CD8-positive, alpha-beta memory T cell (primary cell): ENCODE measurements around the gene WHRN. TPM values are rescaled to one million over a fixed set of nuclear protein-coding genes. Genes with fewer than 3 reads are reported as not detected.

Experiments
- CTCF ChIA-PET: fragments of 350-600 bp; sonication (Branson Sonifier 250); formaldehyde crosslinking; loops from one replicate; lab custom pipeline; 2021; ENCODE audit warnings: antibody characterized with exemption; lab: Charles Lee
- POLR2A ChIA-PET: fragments of 350-600 bp; sonication (Branson Sonifier 250); formaldehyde crosslinking; loops from one replicate; lab custom pipeline; 2021; ENCODE audit warnings: antibody characterized with exemption; lab: Charles Lee
- DNase-seq, 5 donors: peaks; one replicate each; pipeline versions ENCODE4 v3.0.0 to v3.0.0-alpha.2; 2020 to 2022; ENCODE audit warnings: mixed read lengths in 1 of 5
- H3K27ac ChIP-seq: one replicate; pipeline ENCODE4 v1.7.0; 2013; ENCODE audit warnings: low read depth, mild to moderate bottlenecking, low read length, moderate library complexity
- H3K27me3 ChIP-seq: 2 replicates; pipeline ENCODE4 v1.7.0; 2013; ENCODE audit warnings: low read length, mild to moderate bottlenecking; ENCODE audit not compliant: insufficient read depth, poor library complexity, severe bottlenecking
- H3K36me3 ChIP-seq: 2 replicates; pipeline ENCODE4 v1.7.0; 2013; ENCODE audit warnings: mild to moderate bottlenecking, low read length, moderate library complexity; ENCODE audit not compliant: insufficient read depth
- H3K4me1 ChIP-seq: 2 replicates; pipeline ENCODE4 v1.7.0; 2013; ENCODE audit warnings: mild to moderate bottlenecking, low read length, moderate library complexity; ENCODE audit not compliant: insufficient read depth
- H3K4me3 ChIP-seq: 2 replicates; pipeline ENCODE4 v1.7.0; 2013; ENCODE audit warnings: mild to moderate bottlenecking, low read length
- H3K9me3 ChIP-seq: 2 replicates; pipeline ENCODE4 v1.7.0; 2013; ENCODE audit warnings: mild to moderate bottlenecking, low read length
- H3K27ac Mint-ChIP-seq, 8 donors: one replicate each; pipeline ENCODE4 v1.8.0; 2020 to 2021; ENCODE audit warnings: mixed read lengths in 8 of 8, mild to moderate bottlenecking in 6 of 8, inconsistent platforms in 3 of 8, moderate library complexity in 3 of 8
- H3K27me3 Mint-ChIP-seq, 2 donors: one replicate each; pipeline ENCODE4 v1.8.0; 2020 to 2021; ENCODE audit warnings: mixed read lengths in 2 of 2, mild to moderate bottlenecking in 1 of 2, moderate library complexity in 1 of 2
- H3K36me3 Mint-ChIP-seq, 3 donors: one replicate each; pipeline ENCODE4 v1.8.0; 2020 to 2021; ENCODE audit warnings: mixed read lengths in 3 of 3, inconsistent platforms in 1 of 3, mild to moderate bottlenecking in 1 of 3
- H3K4me1 Mint-ChIP-seq, 3 donors: one replicate each; pipeline ENCODE4 v1.8.0; 2020 to 2021; ENCODE audit warnings: mixed read lengths in 3 of 3, inconsistent platforms in 1 of 3, mild to moderate bottlenecking in 1 of 3
- H3K4me3 Mint-ChIP-seq, 7 donors: one replicate each; pipeline ENCODE4 v1.8.0; 2020 to 2021; ENCODE audit warnings: mixed read lengths in 7 of 7, mild to moderate bottlenecking in 6 of 7, moderate library complexity in 4 of 7, inconsistent platforms in 2 of 7
- H3K9me3 Mint-ChIP-seq, 5 donors: one replicate each; pipeline ENCODE4 v1.8.0; 2020 to 2022; ENCODE audit warnings: mixed read lengths in 5 of 5, mild to moderate bottlenecking in 3 of 5, moderate library complexity in 2 of 5, inconsistent platforms in 1 of 5
- polyA plus RNA-seq: library from polyadenylated mRNA; unstranded; fragments of 300-500 nt; fragmentation: Illumina TruSeq; gene quantifications from one replicate; pipeline ENCODE4 v1.2.3, GENCODE V29; 2021
- total RNA-seq, 2 experiments: library from RNA; stranded (reverse); gene quantifications; one replicate each; pipeline ENCODE4 v1.2.3, GENCODE V29; 2021

Gene WHRN
- total and polyA plus RNA-seq, 3 experiments from 2014 or later, result 5.5 to 9.0 (median 8.6) TPM

DNA sequence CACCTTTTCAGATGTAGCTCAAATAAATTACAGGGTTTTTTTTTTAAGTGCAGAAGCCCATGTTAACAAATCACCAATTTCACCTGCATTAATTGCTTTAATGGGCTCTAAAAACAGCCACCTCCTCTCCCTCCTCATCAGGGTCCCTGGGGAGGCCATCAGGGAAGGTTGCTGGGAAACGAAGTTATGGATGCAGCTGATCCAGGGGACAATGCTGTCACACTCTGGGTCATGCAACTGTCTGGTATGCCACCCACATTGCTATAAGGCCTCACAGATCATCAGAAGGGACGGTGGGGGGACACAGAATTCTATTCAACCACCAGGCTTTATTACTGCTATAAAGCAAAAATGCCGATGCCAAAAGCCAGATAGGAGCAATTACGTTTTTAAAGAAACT, 9.3 kb downstream of the WHRN start:
- H3K4me3 ChIP-seq, result no peak overlapping the region
- no peak overlapping the region for H3K4me3 Mint-ChIP-seq
- no peaks in the 10 kb centered on the region for H3K9me3 ChIP-seq
- ChIA-PET POLR2A (interaction anchor here (0.6 kb wide), 1 partner anchor 15 kb away, joined by 3 read pairs; no protein-coding TSS in a partner anchor), CTCF (interaction anchor here (1.4 to 3.0 kb wide), 3 partner anchors 8 to 158 kb away, joined by 4 to 10 read pairs (median 7); no protein-coding TSS in a partner anchor)
- peaks cover 21% of the 10 kb centered on the region for H3K4me1 ChIP-seq
- no peaks in the 10 kb centered on the region for H3K27me3 ChIP-seq
- H3K4me1 Mint-ChIP-seq, result peaks cover 41 to 58% (median 48%) of the 10 kb centered on the region in 3 donors
- H3K27ac ChIP-seq, result no peak overlapping the region
- H3K27me3 Mint-ChIP-seq, result peaks cover 0 to 6% of the 10 kb centered on the region in 2 donors
- no peaks in the 10 kb centered on the region for H3K9me3 Mint-ChIP-seq
- peak overlapping the region in 1 of 8 donors; percentile 70 for H3K27ac Mint-ChIP-seq
- H3K36me3 ChIP-seq, result no peaks in the 10 kb centered on the region
- peaks cover 2 to 5% (median 4%) of the 10 kb centered on the region in 3 donors for H3K36me3 Mint-ChIP-seq
- DNase-seq, result no peak

DNA sequence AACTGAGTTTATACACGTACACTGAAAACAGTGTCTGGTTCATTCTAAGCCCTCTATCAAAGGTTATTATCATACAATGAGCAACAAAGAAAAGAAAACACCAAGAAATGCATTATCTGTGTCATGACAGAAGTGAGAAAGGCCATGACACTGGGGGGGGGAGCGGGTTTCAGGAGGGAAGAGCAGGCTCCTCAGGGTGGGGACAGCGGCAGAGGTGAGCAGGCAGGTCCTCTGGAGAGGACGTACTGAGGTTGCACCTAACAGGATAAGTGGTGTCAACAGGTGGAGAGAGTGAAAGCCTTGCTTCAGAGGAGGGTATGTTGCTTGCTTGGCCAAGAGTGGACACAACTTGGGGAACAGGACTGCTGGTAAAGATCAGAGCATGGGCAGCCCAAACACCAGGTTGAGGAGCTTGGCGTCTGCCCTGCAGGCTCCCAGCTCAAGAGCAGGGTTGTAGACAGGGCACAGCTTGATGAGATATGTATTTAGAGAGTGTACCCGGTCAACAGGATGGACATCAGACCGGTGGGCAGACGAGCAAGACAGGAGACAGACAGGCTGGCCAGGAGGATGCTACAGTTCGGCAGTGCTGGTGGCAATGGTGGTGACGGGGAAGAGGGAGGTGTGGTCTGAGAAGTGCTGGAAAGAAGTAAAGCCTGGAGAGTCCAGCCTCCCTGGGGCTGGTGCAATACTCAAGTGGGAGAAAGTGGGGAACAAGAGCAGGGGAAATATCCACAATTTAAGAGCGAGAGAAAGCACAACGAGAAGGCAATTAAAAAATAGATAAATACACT, 10.3 kb downstream of the WHRN start:
- Mint-ChIP-seq H3K4me3 (peak overlapping the region in 1 of 7 donors; percentile 0), H3K27ac (peak overlapping the region in 5 of 8 donors; percentile 7 to 53 (median 18)), H3K27me3 (peaks cover 0 to 6% of the 10 kb centered on the region in 2 donors), H3K36me3 (peaks cover 2 to 5% (median 4%) of the 10 kb centered on the region in 3 donors), H3K9me3 (no peaks in the 10 kb centered on the region), H3K4me1 (peaks cover 41 to 48% (median 41%) of the 10 kb centered on the region in 3 donors)
- Histone ChIP-seq H3K27me3 (no peaks in the 10 kb centered on the region), H3K4me1 (peaks cover 21% of the 10 kb centered on the region), H3K4me3 (no peak overlapping the region), H3K27ac (no peak overlapping the region), H3K36me3 (no peaks in the 10 kb centered on the region), H3K9me3 (no peaks in the 10 kb centered on the region)
- DNase-seq, result no peak
- ChIA-PET CTCF (interaction anchor here (1.4 to 3.0 kb wide), 2 partner anchors 9 to 159 kb away, joined by 4 to 10 read pairs; no protein-coding TSS in a partner anchor), POLR2A (interaction anchor here (0.6 to 1.3 kb wide), 2 partner anchors 10 to 16 kb away, joined by 3 read pairs; partner anchors contain the start of gene WHRN)

DNA sequence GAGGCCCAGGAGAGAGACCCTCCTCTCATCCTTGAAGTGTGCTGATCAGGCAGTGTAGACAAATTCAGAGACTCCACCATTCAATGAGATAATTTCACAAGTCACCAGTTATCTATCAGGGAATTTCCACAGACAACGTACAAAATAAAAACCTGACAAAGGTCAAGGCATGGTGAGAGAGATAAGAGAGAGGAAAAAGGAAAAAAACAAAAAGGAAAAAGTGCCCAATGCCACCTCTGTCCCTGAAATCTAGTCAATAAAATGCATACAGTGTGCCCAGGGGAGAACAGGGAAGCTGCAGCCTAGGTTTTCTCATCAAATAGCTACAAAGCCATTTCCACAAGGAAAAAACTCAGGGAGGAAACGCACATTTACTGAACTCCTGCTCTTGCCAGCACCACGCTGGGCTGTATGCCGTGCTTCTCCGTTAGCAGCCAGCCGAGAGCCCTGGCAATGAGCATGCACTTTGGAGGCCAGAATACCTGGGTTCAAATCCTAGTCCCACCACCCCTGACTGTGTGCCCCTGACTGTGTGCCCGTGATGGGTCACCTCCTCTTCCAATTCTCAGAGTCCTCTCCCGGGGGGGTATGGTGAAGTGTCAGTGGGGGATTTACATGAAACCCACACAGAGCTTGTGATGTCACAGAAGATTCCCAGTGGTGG, 11.6 kb downstream of the WHRN start:
- Mint-ChIP-seq H3K27ac (peak overlapping the region in 3 of 8 donors; percentile 6 to 21 (median 9)), H3K36me3 (peaks cover 2 to 5% (median 4%) of the 10 kb centered on the region in 3 donors), H3K4me3 (no peak overlapping the region), H3K4me1 (peaks cover 39 to 41% (median 39%) of the 10 kb centered on the region in 3 donors), H3K9me3 (no peaks in the 10 kb centered on the region), H3K27me3 (peaks cover 0 to 6% of the 10 kb centered on the region in 2 donors)
- Histone ChIP-seq H3K36me3 (no peaks in the 10 kb centered on the region), H3K9me3 (no peaks in the 10 kb centered on the region), H3K27ac (no peak overlapping the region), H3K4me3 (no peak overlapping the region), H3K4me1 (peaks cover 21% of the 10 kb centered on the region), H3K27me3 (no peaks in the 10 kb centered on the region)
- ChIA-PET POLR2A (interaction anchor here (1.3 kb wide), 1 partner anchor 12 kb away, joined by 3 read pairs; the partner anchor contains the start of gene WHRN), CTCF (interaction anchor here (3.0 kb wide), 1 partner anchor 11 kb away, joined by 10 read pairs; no protein-coding TSS in a partner anchor)
- DNase-seq, result no peak

- Mint-ChIP-seq H3K4me1 (peaks cover 32 to 38% (median 37%) of the 10 kb centered on the region in 3 donors), H3K27ac (peak overlapping the region in 1 of 8 donors; percentile 72), H3K9me3 (no peaks in the 10 kb centered on the region), H3K4me3 (no peak overlapping the region), H3K27me3 (peaks cover 0 to 6% of the 10 kb centered on the region in 2 donors), H3K36me3 (peaks cover 2 to 5% (median 4%) of the 10 kb centered on the region in 3 donors)
- Histone ChIP-seq H3K4me3 (no peak overlapping the region), H3K36me3 (no peaks in the 10 kb centered on the region), H3K9me3 (no peaks in the 10 kb centered on the region), H3K4me1 (peaks cover 19% of the 10 kb centered on the region), H3K27me3 (no peaks in the 10 kb centered on the region), H3K27ac (no peak overlapping the region)
- CTCF ChIA-PET, result interaction anchor here (1.2 to 3.0 kb wide), 4 partner anchors 9 to 14 kb away, joined by 3 to 10 read pairs (median 6); no protein-coding TSS in a partner anchor
- no peak for DNase-seq
- POLR2A ChIA-PET, result no interaction called here
These were observed 12.3 kb downstream of the WHRN start for GRCh38 chr9:114492991-114493390.

GRCh38 chr9:114491430-114492003, 13.8 kb downstream of the WHRN start:
- H3K4me1 ChIP-seq, result peaks cover 4% of the 10 kb centered on the region
- Mint-ChIP-seq H3K36me3 (peaks cover 2 to 5% (median 4%) of the 10 kb centered on the region in 3 donors), H3K4me1 (peaks cover 20 to 29% (median 29%) of the 10 kb centered on the region in 3 donors), H3K27me3 (peaks cover 0 to 6% of the 10 kb centered on the region in 2 donors), H3K9me3 (no peaks in the 10 kb centered on the region), H3K27ac (peak overlapping the region in 1 of 8 donors; percentile 52), H3K4me3 (no peak overlapping the region)
- no peak overlapping the region for H3K27ac ChIP-seq
- no peak for DNase-seq
- no peak overlapping the region for H3K4me3 ChIP-seq
- H3K36me3 ChIP-seq, result no peaks in the 10 kb centered on the region
- POLR2A ChIA-PET, result no interaction called here
- no peaks in the 10 kb centered on the region for H3K27me3 ChIP-seq
- CTCF ChIA-PET, result interaction anchor here (1.0 to 2.5 kb wide), 5 partner anchors 11 to 162 kb away, joined by 3 to 7 read pairs (median 5); no protein-coding TSS in a partner anchor
- no peaks in the 10 kb centered on the region for H3K9me3 ChIP-seq

- DNase-seq, result peak in 1 of 5 donors; percentile 32
- peaks cover 5% of the 10 kb centered on the region for H3K4me1 ChIP-seq
- Mint-ChIP-seq H3K4me1 (peaks cover 19 to 27% (median 25%) of the 10 kb centered on the region in 3 donors), H3K27ac (peak overlapping the region in 1 of 8 donors; percentile 58), H3K36me3 (peaks cover 2 to 4% (median 3%) of the 10 kb centered on the region in 3 donors), H3K4me3 (no peak overlapping the region), H3K27me3 (peaks cover 0 to 4% of the 10 kb centered on the region in 2 donors), H3K9me3 (no peaks in the 10 kb centered on the region)
- ChIA-PET POLR2A (no interaction called here), CTCF (no interaction called here)
- no peak overlapping the region for H3K27ac ChIP-seq
- no peak overlapping the region for H3K4me3 ChIP-seq
- no peaks in the 10 kb centered on the region for H3K9me3 ChIP-seq
- H3K27me3 ChIP-seq, result no peaks in the 10 kb centered on the region
- H3K36me3 ChIP-seq, result no peaks in the 10 kb centered on the region
These were observed 15.3 kb downstream of the WHRN start for GRCh38 chr9:114489928-114490327.

DNA sequence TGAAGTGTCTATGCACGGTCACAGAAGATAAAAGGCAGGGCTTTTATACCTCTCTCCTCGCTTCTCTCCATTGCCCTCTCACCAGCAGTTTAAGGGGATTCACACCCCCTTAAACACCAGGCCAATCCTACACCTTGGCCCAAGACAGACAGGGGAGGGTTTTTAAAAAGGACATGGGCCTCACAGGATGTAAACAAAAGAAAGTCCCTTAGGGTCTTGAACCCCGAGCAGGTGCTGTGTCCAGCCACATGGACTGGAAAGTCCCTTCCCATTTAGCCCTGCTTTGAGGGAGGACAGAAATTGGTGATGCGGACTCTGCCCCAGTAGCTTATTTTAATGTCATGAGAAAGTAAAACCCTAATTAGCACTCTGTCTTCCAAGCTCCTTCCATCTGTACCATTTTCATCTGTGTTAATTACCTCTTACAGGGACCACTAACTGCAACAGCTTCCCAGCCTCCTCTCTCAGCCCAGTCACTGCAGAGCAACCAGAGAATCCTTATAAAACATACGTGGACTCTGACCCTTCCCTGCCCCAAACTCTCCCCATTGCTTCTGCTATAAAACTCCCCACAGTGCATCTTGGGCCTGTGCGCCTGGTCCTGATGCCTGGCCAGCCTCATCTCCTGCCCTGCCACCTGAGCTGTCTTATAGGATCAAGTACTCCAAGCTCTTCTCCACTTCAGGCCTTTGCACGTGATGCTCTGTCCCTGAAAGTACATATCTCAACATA, 16.7 kb downstream of the WHRN start:
- H3K9me3 Mint-ChIP-seq, result no peaks in the 10 kb centered on the region
- H3K27me3 ChIP-seq, result no peaks in the 10 kb centered on the region
- no peaks in the 10 kb centered on the region for H3K9me3 ChIP-seq
- H3K27me3 Mint-ChIP-seq, result peaks cover 0 to 2% of the 10 kb centered on the region in 2 donors
- ChIA-PET CTCF (interaction anchor here (1.1 to 5.1 kb wide), 11 partner anchors 9 to 166 kb away, joined by 3 to 54 read pairs (median 9); partner anchors contain the start of gene WHRN), POLR2A (no interaction called here)
- peaks cover 2 to 4% (median 2%) of the 10 kb centered on the region in 3 donors for H3K36me3 Mint-ChIP-seq
- H3K4me1 ChIP-seq, result peaks cover 11% of the 10 kb centered on the region
- H3K4me1 Mint-ChIP-seq, result peaks cover 27 to 28% (median 28%) of the 10 kb centered on the region in 3 donors
- no peak overlapping the region for H3K4me3 ChIP-seq
- H3K27ac Mint-ChIP-seq, result peak overlapping the region in 6 of 8 donors; percentile 1 to 93 (median 42)
- no peaks in the 10 kb centered on the region for H3K36me3 ChIP-seq
- DNase-seq, result no peak
- H3K27ac ChIP-seq, result no peak overlapping the region
- peak overlapping the region in 1 of 7 donors; percentile 3 for H3K4me3 Mint-ChIP-seq
